ENCODE data around the gene GMNN.
"Not testable (repeated sequence)": the region's sequence is repeated elsewhere in the genome, so short reads cannot be mapped to it uniquely, and the experiment has no call there.

Gene GMNN

DNA sequence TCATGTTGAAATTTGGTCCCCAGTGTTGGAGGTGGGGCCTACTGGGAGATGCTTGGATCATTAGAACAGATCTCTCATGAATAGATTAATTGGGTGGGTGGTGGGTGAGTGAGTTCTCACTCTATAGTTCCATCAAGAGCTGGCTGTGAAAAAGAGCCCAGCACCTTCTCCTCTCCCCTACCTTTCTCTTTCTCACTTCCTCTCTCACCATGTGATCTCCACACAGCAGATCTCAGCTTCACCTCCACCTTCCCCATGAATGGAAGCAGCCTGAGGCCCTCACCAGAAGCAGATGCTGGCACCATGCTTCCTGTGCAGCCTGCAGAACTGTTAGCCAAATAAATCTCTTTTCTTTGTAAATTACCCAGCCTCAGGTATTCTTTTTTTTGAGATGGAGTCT is 12.9 kb upstream of the GMNN start:
- no peak for DNase-seq (ENCODE audit: low read depth)

DNA sequence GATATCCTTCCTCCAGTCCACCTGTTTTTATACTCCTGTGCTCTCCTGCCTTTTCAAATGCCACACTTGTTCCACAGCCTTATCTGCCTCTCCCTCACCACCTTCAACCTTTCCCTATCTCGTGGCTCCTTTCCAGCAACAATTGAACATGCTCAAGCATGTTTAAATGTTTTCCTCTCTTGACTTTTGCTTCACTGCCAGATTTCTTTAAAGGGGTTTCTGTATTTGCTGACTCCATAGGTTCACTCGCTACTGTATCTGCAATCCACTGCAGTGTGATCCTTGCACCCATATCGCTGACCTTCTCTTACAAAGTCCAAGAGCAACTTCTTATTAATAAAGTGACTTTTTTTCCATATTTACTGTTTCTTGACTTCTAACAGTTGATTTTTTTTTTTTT is 11.2 kb upstream of the GMNN start:
- DNase-seq (ENCODE audit: low read depth): no peak

DNA sequence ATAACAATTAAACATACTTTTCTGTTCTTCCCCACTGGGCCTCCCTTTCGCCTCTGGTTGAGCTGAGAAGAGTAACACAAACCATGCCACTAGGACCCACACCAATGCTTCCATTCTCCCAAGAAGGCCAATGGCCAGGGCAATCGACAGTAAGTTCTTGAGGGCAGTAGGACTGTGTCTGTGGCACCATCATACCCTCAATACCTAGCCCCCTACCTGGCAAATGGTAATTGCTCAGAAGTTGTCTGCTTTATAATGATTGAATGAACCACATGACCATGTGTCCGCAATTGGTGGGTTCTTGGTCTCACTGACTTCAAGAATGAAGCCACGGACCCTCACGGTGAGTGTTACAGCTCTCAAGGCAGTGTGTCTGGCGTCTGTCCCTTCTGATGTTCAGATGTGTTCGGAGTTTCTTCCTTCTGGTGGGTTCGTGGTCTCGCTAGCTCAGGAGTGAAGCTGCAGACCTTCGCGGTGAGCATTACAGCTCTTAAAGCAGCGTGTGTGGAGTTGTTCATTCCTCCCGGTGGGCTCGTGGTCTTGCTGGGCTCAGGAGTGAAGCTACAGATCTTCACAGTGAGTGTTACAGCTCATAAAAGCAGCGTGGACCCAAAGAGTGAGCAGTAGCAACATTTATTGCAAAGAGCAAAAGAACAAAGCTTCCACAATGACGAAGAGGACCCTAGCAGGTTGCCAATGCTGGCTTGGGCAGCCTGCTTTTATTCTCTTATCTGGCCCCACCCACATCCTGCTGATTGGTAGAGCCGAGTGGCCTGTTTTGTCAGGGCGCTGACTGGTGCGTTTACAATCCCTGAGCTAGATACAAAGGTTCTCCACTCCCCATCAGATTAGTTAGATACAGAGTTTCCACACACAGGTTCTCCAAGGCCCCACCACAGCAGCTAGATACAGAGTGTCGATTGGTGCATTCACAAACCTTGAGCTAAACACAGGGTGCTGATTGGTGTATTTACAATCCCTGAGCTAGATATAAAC is 9.6 kb upstream of the GMNN start:
- DNase-seq (ENCODE audit: low read depth): not testable (repeated sequence)

DNA sequence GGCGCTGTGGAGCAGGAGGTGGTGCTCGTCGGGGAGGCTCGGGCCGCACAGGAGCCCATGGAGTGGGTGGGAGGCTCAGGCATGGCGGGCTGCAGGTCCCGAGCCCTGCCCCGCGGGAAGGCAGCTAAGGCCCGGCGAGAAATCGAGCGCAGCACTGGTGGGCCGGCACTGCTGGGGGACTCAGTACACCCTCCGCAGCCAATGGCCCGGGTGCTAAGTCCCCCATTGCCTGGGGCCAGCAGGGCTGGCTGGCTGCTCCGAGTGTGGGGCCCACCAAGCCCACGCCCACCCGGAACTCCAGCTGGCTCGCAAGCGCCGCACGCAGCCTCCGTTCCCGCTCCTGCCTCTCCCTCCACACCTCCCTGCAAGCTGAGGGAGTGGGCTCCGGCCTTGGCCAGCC is 8.8 kb upstream of the GMNN start:
- not testable (repeated sequence) for DNase-seq (ENCODE audit: low read depth)

DNA sequence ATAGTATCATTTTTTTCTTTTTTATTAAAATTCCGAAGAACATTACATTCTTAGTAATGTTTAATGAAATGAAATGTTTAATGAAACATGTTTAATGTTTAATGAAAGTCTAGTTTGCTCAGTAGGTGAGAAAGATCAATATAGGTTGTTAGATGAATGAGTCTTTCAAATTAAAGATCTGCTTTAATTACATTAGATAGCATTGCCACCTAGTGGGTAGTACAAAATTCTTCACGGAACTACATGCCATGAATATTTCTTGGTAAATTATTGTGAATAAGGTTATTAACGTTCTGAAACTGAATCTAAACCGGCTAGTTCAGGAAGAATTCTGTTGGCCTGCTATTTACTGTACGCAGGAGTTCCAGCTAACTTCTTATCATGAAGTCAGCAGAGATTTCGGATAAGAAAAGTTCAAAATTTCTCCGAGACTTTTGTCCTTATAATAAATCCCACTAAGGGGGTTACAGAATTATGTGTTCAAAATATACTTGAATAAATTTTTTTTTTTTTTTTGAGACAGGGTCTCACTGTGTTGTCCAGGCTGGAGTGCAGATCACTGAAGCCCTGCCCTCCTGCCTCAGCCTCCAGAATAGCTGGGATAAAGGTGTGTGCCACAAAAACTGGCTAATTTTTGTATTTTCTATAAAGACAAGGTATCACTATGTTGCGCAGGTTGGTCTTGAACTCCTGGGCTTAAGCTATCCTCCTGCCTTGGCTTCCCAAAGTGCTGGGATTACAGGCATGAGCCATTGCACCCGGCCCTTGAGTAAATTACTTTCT is 7.9 kb upstream of the GMNN start:
- no peak for DNase-seq (ENCODE audit: low read depth)

DNA sequence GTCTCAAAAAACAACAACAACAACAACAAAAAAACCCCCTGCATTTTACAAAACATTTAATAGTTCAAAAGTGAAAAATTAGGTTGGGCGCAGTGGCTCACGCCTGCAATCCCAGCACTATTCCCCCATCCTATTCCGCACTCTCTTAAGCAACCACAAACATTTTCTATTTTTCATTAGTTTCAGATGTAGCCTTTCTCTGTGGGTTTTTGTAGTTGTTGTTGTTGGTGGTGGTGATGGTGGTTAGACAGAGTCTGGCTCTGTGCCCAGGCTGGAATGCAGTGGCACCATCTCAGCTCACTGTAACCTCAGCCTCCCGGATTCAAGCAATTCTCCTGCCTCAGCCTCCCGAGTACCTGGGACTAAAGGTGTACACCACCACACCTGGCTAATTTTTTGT is 6.4 kb upstream of the GMNN start:
- DNase-seq (ENCODE audit: low read depth): no peak

DNA sequence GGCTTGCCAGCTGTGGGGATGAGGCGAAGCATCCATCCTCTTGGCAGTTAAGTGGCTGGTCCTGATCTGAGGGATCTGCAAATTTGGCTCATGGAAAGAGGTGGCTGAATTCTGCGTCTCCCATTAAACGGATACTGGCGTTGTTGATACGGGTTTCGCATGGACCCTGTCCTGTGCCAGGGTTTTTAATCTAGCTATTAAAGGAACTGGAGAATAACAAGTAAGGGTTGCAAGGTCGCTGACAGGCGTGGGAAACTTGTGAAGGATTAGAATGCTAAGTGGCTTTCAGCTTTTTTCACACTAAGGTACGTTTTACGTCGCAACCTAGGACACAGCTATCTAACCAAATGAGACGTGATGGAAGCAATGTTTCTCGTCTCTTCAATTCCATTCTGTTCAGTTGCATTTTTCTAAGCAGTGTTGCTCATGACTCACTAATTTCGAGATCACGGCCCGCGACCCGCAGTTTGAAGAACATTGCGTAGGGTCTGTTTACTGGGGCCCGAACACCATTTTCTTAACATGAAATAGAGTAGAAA is 852 bp downstream of the GMNN start:
- DNase-seq (ENCODE audit: low read depth): no peak

DNA sequence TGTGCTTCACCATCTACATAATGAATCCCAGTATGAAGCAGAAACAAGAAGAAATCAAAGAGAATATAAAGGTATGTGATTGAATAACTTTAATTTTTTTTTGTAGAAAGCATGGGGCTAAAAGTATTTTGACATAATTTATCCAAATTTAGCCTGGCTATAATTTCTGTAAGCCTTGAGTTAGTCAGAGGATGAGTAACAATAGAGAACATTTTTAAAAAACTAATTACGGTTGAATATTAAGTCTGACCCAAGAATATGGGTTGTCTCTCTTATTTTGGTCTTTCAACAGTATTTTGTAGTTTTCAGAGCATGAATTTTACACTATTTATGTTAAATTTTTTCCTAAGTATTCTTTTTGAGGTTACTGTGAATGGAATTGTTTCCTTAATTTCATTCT is 2.5 kb downstream of the GMNN start:
- DNase-seq (ENCODE audit: low read depth): no peak

DNA sequence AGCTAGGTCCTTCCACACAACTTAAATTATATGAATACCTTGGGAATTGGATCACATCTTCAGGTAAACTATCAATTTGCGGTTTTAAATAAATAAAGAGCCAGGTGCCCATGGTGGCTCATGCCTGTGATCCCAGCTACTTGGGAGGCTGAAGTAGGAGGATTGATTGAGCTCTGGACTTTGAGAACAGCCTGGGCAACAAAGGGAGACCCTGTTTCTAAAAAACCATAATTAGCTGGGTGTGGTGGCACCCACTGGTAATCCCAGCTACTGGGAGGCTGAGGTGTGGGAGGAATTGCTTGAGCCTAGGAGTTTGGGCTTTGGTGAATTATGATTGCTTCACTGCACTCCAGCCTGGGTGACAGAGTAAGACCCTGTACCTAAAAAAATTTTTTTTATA is 3.4 kb downstream of the GMNN start:
- no peak for DNase-seq (ENCODE audit: low read depth)

DNA sequence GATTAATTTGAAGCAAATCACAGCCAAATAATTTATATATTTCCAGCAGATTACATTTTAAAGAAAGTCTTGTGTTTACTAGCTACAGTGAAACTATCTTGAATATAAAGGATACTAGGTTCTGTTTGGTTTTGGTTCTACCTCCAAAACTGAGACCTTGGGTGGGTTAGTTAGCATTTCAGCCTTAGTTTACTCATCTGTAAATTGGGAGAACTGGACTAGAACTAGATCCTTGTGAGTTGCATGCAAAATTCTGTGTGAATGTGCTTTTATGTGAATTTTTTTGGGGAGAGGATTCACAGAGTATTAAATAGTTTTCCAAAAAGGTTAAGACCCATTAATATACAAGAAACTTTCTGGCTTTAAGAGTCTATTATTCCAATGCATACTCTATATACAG is 4.1 kb downstream of the GMNN start:
- DNase-seq (ENCODE audit: low read depth): no peak

DNA sequence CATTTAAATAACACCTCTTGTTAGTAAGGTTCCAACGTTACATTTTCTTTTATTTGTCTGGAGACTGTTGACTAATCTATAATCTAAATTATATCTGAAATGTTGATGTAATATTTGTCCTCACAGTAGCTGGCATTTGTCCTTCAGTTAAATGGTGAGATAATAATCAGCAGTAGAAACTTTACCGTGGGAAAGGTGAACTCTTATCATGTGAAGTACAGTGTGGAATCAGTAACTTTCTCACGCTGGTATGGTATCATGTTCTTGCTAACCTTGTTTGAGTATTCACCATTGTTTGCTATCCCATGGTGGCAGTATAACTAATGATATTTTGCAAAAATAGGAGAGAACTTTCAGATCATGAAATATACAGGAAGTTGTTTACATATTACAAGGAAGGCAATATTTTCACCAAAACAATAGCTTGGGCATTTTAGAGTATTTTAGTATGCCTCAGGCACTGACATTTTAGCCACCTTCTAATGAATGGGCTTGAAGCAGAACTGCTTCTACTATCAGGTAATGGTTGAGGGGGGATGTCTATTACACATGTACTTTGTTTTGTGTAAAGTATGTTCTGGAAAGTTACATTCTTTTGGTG is 4.8 kb downstream of the GMNN start:
- no peak for DNase-seq (ENCODE audit: low read depth)

DNA sequence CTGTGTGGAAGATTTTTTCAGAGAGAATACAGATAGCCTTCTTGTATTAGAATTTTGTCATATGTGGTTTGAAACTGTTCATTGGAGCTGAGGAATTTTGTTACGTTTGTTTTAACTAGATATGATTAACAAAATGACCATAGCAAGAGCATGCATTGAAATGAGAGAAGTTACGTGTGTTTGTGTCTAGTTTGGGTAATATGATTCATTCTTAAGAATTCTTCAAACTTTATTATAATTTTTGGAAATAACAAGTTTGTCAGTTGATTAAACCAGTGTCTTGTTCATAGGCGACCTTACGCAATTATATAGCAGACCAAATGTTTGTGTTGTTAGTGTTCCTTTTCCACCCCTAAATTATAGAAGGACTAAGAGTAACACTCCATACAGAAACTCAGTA is 5.5 kb downstream of the GMNN start:
- DNase-seq (ENCODE audit: low read depth): no peak

DNA sequence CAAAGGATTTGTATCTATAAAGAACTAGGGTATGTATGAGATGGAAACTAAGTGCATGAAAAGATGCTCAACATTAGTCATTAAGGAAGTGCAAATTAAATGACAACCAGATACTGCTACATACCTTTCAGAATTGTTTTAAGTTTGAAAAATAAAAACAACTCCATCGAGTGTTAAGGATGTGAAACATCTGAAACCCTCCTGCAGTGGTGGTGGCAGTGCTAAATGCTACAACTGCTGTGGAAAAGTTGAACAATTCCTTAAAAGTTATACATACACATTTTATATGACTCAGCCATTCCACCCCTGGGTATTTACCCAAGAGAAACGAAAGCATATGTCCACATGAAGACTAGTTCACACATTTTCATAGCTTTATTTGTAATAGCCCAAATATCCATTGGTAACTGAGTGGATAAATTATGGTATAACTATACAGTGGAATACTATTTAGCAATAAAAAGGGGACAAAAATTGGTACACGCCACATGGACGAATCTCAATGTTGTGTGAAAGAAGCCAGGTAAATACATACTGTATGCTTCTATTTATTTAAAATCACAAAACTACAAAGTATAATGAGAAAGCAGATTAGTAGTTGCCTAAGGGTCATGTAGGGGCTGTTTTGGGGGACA is 13.4 kb downstream of the GMNN start:
- no peak for DNase-seq (ENCODE audit: low read depth)

DNA sequence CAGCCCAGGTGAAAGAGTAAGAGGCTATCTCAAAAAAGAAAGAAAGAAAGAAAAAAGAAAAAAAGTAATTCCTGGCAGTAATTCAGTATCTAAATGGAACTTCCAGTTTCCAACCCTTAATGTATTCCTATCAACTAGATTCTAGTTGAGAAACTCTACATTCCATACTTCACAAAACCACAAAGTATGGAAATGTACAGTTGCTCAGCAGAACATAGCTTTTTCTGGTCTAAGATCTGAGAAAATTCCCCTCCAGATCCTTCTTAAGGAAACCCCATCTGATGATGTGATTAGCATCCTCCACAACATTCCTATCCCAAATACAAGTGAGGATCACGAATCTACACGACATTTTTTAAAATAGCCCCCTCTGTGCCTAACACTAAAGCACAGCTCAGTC is 20.4 kb downstream of the GMNN start:
- DNase-seq (ENCODE audit: low read depth): no peak

DNA sequence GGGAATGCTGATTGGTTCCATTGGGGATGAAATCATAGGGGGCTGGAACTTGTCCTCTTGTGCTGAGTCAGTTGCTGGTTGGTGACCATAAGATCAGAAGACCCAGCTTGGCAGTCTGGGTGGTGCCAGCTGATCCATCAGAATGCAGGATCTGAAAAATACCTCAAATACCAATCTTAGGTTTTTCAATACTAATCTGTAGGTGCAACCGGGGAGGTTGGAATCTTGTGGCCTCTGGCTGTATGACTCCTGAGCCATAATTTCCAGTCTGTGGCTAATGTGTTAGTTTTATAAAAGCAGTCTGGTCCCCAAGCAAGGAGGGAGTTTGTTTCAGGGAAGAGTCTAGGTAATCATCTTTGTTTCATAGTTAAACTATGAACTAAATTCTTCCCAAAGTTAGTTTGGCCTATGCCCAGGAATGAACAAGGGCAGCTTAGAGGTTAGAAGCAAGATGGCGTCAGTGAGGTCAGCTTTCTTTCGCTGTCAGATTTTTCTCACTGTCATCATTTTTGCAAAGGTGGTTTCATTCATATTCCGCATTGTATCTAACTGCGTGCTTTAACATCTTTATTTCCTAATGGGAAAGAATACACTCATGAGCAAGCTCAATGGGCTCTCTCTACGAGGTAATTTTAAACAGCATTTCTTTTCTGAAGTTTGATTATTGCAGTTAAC is 22.0 kb downstream of the GMNN start:
- no peak for DNase-seq (ENCODE audit: low read depth)

DNA sequence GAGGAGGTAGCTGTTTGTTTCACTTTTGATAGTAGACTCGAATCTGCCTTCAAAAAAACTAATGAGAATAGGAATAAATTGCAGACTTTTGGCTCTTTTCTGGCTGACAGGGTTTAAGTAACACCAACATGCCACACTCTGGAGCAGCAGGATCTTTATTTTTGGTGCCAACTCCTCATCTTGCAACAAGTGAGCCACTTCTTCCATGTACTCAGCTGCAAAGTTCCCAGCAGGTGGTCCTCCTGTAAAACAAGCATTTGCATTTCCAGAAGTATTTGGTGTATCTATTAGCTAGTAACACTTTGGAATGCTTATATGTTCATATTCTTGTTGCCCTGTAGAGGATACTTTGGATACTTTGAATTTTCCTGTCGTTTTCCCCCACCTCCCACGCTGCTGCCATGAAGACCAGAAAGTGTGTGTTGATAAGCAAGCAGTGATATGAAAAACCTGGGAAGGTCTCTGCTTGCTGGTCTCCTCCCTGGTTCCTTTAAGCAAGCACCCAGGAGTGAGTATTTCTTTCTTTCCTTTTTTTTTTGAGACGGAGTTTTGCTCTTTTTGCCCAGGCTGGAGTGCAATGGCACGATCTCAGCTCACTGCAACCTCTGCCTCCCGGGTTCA is 23.0 kb downstream of the GMNN start:
- DNase-seq (ENCODE audit: low read depth): no peak

DNA sequence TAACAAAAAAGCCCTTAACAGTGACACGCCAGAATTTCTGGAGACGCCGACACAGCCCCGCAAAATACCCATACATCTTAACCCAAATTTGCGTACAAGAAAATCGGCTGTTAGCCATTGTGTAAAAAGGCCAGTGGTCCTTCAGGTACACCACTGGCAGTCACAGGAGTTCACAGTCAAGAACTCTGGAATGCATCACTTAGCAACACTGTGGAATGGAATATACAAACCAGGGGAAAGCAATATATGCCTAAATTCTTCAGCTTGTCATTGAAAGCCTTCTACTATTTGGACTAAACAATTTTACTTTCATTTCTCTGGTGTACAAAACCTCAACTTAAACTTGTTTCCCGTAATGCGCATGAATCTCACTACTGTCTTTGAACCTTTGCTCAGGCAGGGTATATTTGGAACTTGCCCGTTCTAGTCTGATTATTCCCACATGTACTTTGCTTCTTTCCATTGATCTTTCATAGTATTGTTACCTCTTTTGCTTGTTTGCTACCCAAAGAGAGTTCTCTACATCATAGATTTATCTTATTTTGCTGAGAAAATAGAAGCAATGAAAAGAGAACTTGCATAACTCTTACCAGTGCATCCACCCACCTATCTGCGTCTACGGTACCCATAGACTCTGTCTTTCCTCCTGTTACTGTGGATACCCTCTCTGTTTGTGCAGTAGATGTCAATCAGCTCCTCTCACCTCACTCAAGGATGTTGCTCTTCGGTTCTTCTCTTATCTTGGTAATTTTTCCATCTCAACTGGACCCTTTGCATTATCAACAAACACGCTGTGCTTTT is 24.2 kb downstream of the GMNN start, which contains the start of gene ARMH2:
ARMH2 (minus strand) TSS at position 178 of the 801 bp plus-strand sequence; CDS start at position 118, 60 bp downstream.
- no peak for DNase-seq (ENCODE audit: low read depth)

DNA sequence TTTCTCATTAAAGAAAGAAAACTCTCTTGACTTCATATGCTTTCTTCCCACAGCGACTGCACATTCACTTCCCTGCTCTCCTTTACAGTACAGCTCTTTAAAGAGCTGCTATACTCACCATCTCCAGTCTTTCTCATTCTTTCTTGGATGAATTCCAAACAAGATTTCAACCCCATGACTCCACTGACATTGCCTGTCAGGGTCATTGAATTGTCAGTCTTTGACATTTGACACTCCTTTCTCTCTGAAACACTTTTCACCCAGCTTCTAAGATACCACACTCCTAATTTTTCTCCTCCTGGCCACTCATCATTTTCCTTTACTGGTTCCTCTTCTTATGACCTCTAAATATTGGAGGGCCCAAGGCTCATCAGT is 24.8 kb downstream of the GMNN start:
- DNase-seq (ENCODE audit: low read depth): no peak

DNA sequence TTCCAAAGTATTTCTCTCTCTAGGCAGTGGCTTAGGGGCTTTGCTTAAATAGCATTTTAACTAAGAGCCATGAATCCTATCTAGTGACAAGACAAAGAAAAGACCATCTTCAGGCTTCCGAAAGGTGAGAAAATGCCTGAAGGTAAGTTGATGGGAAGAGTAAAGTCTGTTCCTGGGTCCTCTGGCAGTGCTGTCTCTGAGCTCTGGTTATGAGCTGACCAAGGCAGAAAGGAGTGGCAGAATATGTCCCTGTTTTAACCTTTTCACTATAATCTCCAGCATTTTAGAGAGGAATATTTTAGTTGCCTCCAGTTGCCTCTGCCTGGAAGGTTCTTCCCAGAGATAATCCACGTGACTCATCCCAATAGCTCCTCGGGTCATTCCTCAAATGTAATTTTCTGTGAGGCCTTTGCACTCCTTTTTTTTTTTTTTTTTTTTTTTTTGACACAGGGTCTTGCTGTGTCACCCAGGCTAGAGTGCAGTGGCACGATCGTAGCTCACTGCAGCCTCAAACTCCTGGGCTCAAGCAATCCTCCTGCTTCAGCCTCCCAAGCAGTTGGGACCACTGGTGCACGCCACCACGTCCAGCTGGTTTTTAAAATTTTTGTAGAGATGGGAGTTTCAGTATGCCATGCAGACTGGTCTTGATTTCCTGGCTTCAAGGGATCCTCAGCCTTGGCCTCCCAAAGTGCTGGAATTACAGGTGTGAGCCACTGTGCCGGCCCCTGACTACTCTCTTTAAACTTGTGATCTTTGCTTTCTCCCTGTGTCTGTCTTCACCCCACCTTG is 27.7 kb downstream of the GMNN start:
- no peak for DNase-seq (ENCODE audit: low read depth)

Measured in non-pigmented ciliary epithelial cell (primary cell).